GM12873 (cell line): ENCODE results near the gene OR13H1.

ENCODE experiments used
- TF ChIP-seq, protein P1 (sequence below): IDR thresholded peaks from 2 replicates; pipeline ENCODE4 v1.5.1; 2012; ENCODE audit warnings: low read depth, mild to moderate bottlenecking, moderate library complexity, low read length, control low read depth; ENCODE audit not compliant: insufficient read depth; ENCODE audit errors: missing control alignments

OR13H1 gene

DNA sequence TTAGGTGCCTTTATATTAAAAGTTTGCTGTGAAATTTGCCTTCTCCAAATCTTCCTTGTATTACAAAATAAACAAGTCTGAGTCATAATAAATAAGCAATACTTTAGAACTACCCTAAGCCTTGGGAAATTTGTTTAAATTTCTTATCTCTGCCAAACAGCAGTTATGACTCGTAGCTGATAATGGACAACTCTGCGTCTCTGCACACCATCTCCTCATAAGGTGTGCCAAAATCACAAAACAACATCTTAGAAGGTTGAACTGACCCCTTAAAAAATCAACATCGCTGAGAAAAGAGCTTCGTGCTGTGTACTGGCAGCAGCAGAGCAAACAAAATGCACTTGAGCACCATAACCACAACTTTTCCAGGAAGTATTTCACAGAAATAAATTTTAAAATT is 22.0 kb downstream of the OR13H1 start:
- TF ChIP-seq, protein P1, sequence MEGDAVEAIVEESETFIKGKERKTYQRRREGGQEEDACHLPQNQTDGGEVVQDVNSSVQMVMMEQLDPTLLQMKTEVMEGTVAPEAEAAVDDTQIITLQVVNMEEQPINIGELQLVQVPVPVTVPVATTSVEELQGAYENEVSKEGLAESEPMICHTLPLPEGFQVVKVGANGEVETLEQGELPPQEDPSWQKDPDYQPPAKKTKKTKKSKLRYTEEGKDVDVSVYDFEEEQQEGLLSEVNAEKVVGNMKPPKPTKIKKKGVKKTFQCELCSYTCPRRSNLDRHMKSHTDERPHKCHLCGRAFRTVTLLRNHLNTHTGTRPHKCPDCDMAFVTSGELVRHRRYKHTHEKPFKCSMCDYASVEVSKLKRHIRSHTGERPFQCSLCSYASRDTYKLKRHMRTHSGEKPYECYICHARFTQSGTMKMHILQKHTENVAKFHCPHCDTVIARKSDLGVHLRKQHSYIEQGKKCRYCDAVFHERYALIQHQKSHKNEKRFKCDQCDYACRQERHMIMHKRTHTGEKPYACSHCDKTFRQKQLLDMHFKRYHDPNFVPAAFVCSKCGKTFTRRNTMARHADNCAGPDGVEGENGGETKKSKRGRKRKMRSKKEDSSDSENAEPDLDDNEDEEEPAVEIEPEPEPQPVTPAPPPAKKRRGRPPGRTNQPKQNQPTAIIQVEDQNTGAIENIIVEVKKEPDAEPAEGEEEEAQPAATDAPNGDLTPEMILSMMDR = no peak

DNA sequence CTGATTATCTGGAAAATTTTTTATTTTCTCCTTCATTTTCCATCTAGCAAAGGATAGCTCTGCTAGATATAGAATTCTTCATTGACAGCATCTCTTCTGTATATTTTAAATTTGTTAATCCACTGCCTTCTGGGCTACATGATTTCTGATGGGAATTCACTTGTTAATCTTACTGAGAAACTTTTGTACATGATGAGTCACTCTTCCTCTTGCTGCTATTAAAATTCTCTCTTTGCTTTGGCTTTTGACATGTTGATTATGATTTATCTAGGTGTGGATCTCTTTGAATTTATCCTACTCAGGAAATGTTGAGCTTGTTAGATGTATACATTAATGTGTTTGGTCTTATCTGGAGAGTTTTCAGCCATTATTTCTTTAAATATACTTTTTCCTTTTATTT is 27.5 kb downstream of the OR13H1 start:
- TF ChIP-seq, protein P1 = no peak

DNA sequence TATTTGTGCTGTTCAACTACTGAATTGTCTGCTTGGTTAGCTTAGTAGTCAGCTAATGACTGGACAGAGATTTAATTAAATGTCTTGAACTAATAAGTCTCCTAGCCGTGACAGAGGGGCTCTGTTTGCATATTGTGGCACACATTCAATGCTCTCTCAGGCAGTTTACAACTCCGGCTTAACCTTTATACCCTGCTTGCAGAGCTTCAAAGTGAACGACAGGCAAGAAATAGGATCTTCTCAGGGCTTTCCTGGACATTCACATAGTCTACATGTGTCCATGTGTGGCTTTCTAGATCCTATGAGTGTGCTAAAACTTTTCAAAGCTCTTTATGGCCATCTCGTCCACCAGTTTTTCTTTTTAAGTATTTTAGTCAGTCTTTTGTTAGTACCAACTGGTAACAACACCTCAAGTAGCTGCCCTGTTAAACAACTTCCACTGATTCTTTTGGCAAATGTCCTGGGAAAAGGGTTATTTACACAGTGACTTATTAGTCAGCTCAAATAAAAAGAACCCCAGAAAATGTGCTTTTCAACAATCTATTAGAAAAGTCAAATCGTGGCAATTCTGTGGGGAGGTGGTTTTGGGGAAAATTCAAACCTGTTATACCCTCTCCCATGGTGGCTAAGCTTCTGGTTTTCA is 28.6 kb downstream of the OR13H1 start:
- TF ChIP-seq, protein P1 = no peak

DNA sequence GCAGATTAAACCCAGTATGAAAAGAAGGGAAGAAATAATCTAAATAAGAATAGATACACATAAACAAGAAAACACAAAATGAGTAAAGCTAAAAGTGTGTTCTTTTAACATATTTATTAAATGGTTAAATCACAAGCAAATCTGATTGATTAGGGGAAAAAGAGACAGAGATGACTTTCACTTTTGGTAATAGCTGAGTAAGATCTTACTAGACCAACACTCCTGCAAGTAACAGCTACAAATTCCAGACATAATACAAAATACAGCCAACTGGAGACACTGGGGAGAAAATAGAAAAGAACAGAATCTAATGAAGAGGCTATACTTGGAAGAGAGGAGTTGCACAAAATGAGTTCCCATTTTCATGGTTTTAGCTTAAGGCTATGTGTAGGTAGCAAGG is 33.5 kb downstream of the OR13H1 start:
- TF ChIP-seq, protein P1 = no peak

DNA sequence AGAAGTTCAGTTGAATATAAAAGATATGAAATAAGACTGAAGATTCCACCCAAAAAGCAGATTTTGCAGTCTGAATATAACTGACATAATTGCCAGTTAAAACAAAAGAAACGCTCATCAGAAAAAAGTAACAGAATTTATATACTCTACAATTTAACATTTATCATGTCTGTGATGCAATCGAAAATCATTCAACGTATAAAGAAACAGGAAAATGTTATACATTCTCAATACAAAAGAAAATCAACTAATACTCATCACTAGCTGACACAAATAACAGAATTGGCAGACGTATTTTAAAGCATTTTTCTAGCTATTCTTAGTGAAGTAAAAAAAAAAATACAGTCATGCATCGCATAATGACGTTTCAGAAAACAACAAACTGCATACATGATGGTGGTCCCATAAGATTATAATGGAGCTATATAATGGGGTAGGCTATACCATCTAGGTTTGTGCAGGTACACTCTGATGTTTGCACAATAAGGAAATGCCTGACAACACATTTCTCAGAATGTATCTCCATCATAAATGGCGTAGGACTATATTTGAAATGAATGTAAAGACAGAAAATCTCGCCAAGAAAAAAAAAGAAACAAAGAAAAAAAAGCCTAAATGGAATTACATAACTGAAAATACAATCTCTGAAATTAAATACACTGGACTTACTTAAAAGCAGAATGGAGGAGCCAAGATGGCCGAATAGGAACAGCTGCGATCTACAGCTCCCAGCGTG is 34.3 kb downstream of the OR13H1 start:
- TF ChIP-seq, protein P1 = no peak

DNA sequence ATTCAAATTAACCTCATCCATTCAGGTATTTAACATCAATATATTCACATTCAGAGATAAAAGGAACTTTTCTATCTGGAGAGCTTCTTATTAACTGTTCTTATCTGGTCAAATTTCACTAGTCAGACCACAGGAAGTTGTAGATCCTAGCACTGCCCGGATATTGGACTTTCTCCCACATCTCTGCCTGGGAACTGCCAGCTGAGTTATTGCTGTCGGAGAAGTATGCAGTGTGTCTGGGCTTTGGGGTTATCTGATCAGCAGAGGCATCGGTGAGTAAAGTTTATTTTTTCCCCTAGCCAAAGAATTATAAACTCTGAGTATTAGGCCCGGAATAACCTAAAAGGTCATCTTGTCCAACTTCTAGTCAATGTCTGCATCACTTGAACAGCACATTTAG is 45.1 kb downstream of the OR13H1 start:
- TF ChIP-seq, protein P1 = no peak
